Measurements from ENCODE around the gene QSER1.

GRCh38 chr11:32947978-32948377, 55.4 kb downstream of the QSER1 start:
- no peak for TF ChIP-seq CTCF (conservative IDR thresholded peaks at IDR 0.05 in 1 of 2, IDR thresholded peaks at IDR 0.05 in 1 of 2; ENCODE audit: low read depth in 1 of 2, low read length in 2 of 2)
- TF ChIP-seq EZH2 (IDR thresholded peaks at IDR 0.05; ENCODE audit: low read length, missing control alignments), result no peak
